Endothelial cell of umbilical vein (primary cell): Measurements from ENCODE around the gene GSN. TPM values are rescaled to one million over a fixed set of nuclear protein-coding genes. Genes with fewer than 3 reads are reported as not detected.

Experiments used
- BruUV-seq: library from RNA; stranded (reverse); fragments of 400-500 nt; replicated peaks from 2 replicates; lab custom pipeline; 2021; lab: Mats Ljungman, UMichigan
- CTCF ChIA-PET: fragments of 300-600, 350-600 bp; sonication (Branson Sonifier 250); formaldehyde crosslinking; loops from one replicate; lab custom pipeline; 2021; ENCODE audit warnings: antibody characterized with exemption, inconsistent platforms; lab: Charles Lee
- POLR2A ChIA-PET: fragments of 300-600, 350-600 bp; sonication (Branson Sonifier 250); formaldehyde crosslinking; loops from one replicate; lab custom pipeline; 2021; ENCODE audit warnings: antibody characterized with exemption, inconsistent platforms; lab: Charles Lee
- DNase-seq: peaks from one replicate; pipeline ENCODE4 v3.0.0-alpha.2; 2011; ENCODE audit warnings: low read depth, low spot score
- FAIRE-seq: peaks from 2 replicates; lab custom pipeline; 2011; peaks lifted over from hg19 to GRCh38; lab: Jason Lieb, UNC
- H2AFZ ChIP-seq: 2 replicates; pipeline ENCODE4 v1.6.0; 2012; ENCODE audit warnings: low read depth, low read length, control low read depth, inconsistent platforms
- H3K27ac ChIP-seq: 2 replicates; pipeline ENCODE4 v1.5.1; 2011; ENCODE audit warnings: low read depth, mild to moderate bottlenecking, control low read depth, low read length, moderate library complexity; ENCODE audit not compliant: insufficient read depth
- H3K27me3 ChIP-seq, 2 experiments: 2 replicates each; pipeline versions ENCODE4 v1.6.0 to v1.6.1; 2011; ENCODE audit warnings: low read length in 2 of 2, mixed read lengths in 1 of 2; ENCODE audit not compliant: control insufficient read depth in 2 of 2, insufficient read depth in 2 of 2
- H3K36me3 ChIP-seq, 2 experiments: 2 replicates in 1 of 2; 3 replicates in 1 of 2; pipeline ENCODE4 v1.5.1; 2011; ENCODE audit warnings: low read length in 2 of 2, mild to moderate bottlenecking in 1 of 2, moderate library complexity in 1 of 2; ENCODE audit not compliant: control insufficient read depth in 2 of 2, insufficient read depth in 2 of 2; ENCODE audit errors: extremely low read depth in 1 of 2
- H3K4me1 ChIP-seq: 3 replicates; pipeline ENCODE4 v1.5.1; 2011; ENCODE audit warnings: mild to moderate bottlenecking, low read length; ENCODE audit not compliant: control insufficient read depth, insufficient read depth; ENCODE audit errors: extremely low read depth
- H3K4me2 ChIP-seq: 2 replicates; pipeline ENCODE4 v1.6.1; 2011; ENCODE audit warnings: low read length, control low read depth, mixed read lengths; ENCODE audit not compliant: insufficient read depth
- H3K4me3 ChIP-seq, 3 experiments: fragments of 200-600 bp in 1 of 3; sonication (generic), shearing (Covaris generic) in 1 of 3; replicated peaks in 1 of 3; 2 replicates each; pipeline ENCODE4 v1.5.1; 2011 to 2016; ENCODE audit warnings: control low read depth in 3 of 3, low read length in 3 of 3, mild to moderate bottlenecking in 2 of 3, inconsistent platforms in 1 of 3, low read depth in 1 of 3, moderate library complexity in 1 of 3; ENCODE audit not compliant: insufficient read depth in 1 of 3
- H3K79me2 ChIP-seq: 2 replicates; pipeline ENCODE4 v1.6.0; 2012; ENCODE audit warnings: low read length, inconsistent platforms; ENCODE audit not compliant: control insufficient read depth, insufficient read depth
- H3K9ac ChIP-seq: replicated peaks from 2 replicates; pipeline ENCODE3; 2011; ENCODE audit warnings: low read length, control low read depth; ENCODE audit not compliant: insufficient read depth; ENCODE audit errors: extremely low read depth
- H3K9me1 ChIP-seq: replicated peaks from 3 replicates; pipeline ENCODE4 v1.6.0; 2011; ENCODE audit warnings: mild to moderate bottlenecking, low read length; ENCODE audit not compliant: control insufficient read depth, insufficient read depth; ENCODE audit errors: extremely low read depth
- H3K9me3 ChIP-seq: replicated peaks from 2 replicates; pipeline ENCODE4 v1.5.1; 2012; ENCODE audit warnings: low read length, inconsistent platforms; ENCODE audit not compliant: control insufficient read depth, insufficient read depth
- H4K20me1 ChIP-seq: replicated peaks from 2 replicates; pipeline ENCODE3; 2011; ENCODE audit warnings: mild to moderate bottlenecking, low read length; ENCODE audit not compliant: control insufficient read depth, insufficient read depth; ENCODE audit errors: extremely low read depth
- CTCF ChIP-seq, 2 donors: IDR thresholded peaks; 1 replicate in 1 of 2; 2 replicates in 1 of 2; pipeline ENCODE4 v1.5.1; 2011; ENCODE audit warnings: low read length in 2 of 2, mild to moderate bottlenecking in 2 of 2, moderate library complexity in 2 of 2, control low read depth in 1 of 2, inconsistent platforms in 1 of 2, low read depth in 1 of 2; ENCODE audit not compliant: insufficient read depth in 1 of 2; ENCODE audit errors: extremely low read depth in 1 of 2
- EZH2 ChIP-seq: IDR thresholded peaks from 2 replicates; pipeline ENCODE4 v1.6.1; 2012; ENCODE audit warnings: borderline replicate concordance, low read depth, mild to moderate bottlenecking, moderate library complexity, low read length, inconsistent platforms; ENCODE audit not compliant: severe bottlenecking
- FOS ChIP-seq: IDR thresholded peaks from 2 replicates; pipeline ENCODE4 v1.6.1; 2011; ENCODE audit warnings: mild to moderate bottlenecking, low read length, moderate library complexity, borderline replicate concordance; ENCODE audit not compliant: insufficient read depth
- GATA2 ChIP-seq: IDR thresholded peaks from 2 replicates; pipeline ENCODE4 v1.7.0; 2011; ENCODE audit warnings: low read depth, mild to moderate bottlenecking, moderate library complexity, mixed read lengths, low read length; ENCODE audit not compliant: insufficient read length, insufficient read depth
- JUN ChIP-seq: IDR thresholded peaks from 2 replicates; pipeline ENCODE4 v1.6.1; 2011; ENCODE audit warnings: borderline replicate concordance, low read depth; ENCODE audit not compliant: insufficient read length, insufficient read depth
- MAX ChIP-seq: IDR thresholded peaks from 2 replicates; pipeline ENCODE4 v1.6.1; 2011; ENCODE audit not compliant: insufficient read depth, insufficient read length
- MYC ChIP-seq: IDR thresholded peaks from one replicate; pipeline ENCODE4 v1.6.1; 2011; ENCODE audit warnings: mild to moderate bottlenecking, low read depth, low read length
- POLR2A ChIP-seq: IDR thresholded peaks from 2 replicates; pipeline ENCODE4 v1.6.1; 2012; ENCODE audit warnings: low read depth, mild to moderate bottlenecking, control low read depth, low read length
- POLR2AphosphoS5 ChIP-seq: IDR thresholded peaks from 2 replicates; pipeline ENCODE4 v1.6.1; 2012; ENCODE audit warnings: low read depth, mild to moderate bottlenecking, control low read depth, low read length, moderate library complexity; ENCODE audit not compliant: insufficient read depth
- dilution Hi-C: fragments of 300-500 bp; cut with MboI; formaldehyde crosslinking; loops from one replicate; pipeline ENCODE4 v1.15.0; 2019; ENCODE audit warnings: low sequenced_read_pairs; ENCODE audit not compliant: extremely low pct_ligation_motif_present
- intact Hi-C: fragments of 100-400 bp; cut with micrococcal nuclease; formaldehyde crosslinking; loops from one replicate; pipeline ENCODE4 v1.10.0; 2022
- polyA plus RNA-seq, 4 experiments: library from polyadenylated mRNA; depleted of rRNA in 3 of 4; stranded (reverse) in 3 of 4; unstranded in 1 of 4; fragments of >200 nt; gene quantifications; 2 replicates each; pipeline versions ENCODE4 v1.2.1 to v1.2.3, GENCODE V29; 2011 to 2012; ENCODE audit warnings: missing spikeins in 1 of 4
- total RNA-seq: library from RNA; stranded (reverse); gene quantifications from 2 replicates; pipeline ENCODE4 v1.2.3, GENCODE V29; 2021

GSN gene
- total and polyA plus RNA-seq, 2 donors (not counting 3 experiments of a cell fraction or from before 2014, with no cell fraction given), result 130 to 232 TPM

GRCh38 chr9:121349009-121349408, 81.0 kb downstream of the GSN start:
- ChIA-PET POLR2A (no interaction called here), CTCF (interaction anchor here (1.0 to 1.4 kb wide), 3 partner anchors 20 to 29 kb away, joined by 3 to 5 read pairs (median 5); no protein-coding TSS in a partner anchor)
- Histone ChIP-seq H3K36me3 (peaks cover 24 to 33% of the 10 kb centered on the region in 2 experiments), H3K9ac (no peak overlapping the region), H3K79me2 (peaks cover 6% of the 10 kb centered on the region), H2AFZ (no peak overlapping the region), H3K27ac (no peak overlapping the region), H3K9me3 (no peaks in the 10 kb centered on the region), H3K4me1 (peaks cover 34% of the 10 kb centered on the region), H3K4me2 (no peak overlapping the region), H3K9me1 (no peaks in the 10 kb centered on the region), H3K27me3 (no peaks in the 10 kb centered on the region), H4K20me1 (no peaks in the 10 kb centered on the region), H3K4me3 (no peak overlapping the region)
- TF ChIP-seq CTCF (IDR thresholded peaks at IDR 0.05; ENCODE audit: extremely low read depth in 1 of 2, insufficient read depth in 1 of 2, low read depth in 1 of 2, low read length in 2 of 2) (no peak), FOS (no peak), MYC (no peak), POLR2A (no peak), EZH2 (no peak), POLR2AphosphoS5 (no peak), JUN (no peak), GATA2 (no peak), MAX (no peak)
- intact Hi-C loops, result no loop called here
- no TSS peak for BruUV-seq
- DNase-seq, result no peak
- no peak for FAIRE-seq
- dilution Hi-C loops, result no loop called here
